GM12878 (cell line): ENCODE data around the gene TMEM63C. TPM values are rescaled to one million over a fixed set of nuclear protein-coding genes. Genes with fewer than 3 reads are reported as not detected.

Experiments
- ATAC-seq: fragments of 200-7000 bp; cut with Tn5 transposase; 3 replicates; pipeline ENCODE4 v1.9.1; 2020; ENCODE audit warnings: mild to moderate bottlenecking, moderate library complexity
- BruUV-seq: library from RNA; stranded (reverse); fragments of 400-500 nt; replicated peaks from 2 replicates; lab custom pipeline; 2021; lab: Mats Ljungman, UMichigan
- CTCF ChIA-PET: fragments of 300-600 bp; sonication (Branson Sonifier 250); formaldehyde crosslinking; extraction: SDS; loops from one replicate; lab custom pipeline; 2021; ENCODE audit warnings: inconsistent platforms; lab: Yijun Ruan, JAX
- POLR2A ChIA-PET: fragments of 350-600 bp; formaldehyde crosslinking; extraction: SDS; loops from one replicate; lab custom pipeline; 2021; ENCODE audit warnings: inconsistent platforms; lab: Charles Lee
- RAD21 ChIA-PET: fragments of 300-600 bp; sonication (Branson Sonifier 250); formaldehyde crosslinking; loops from one replicate; lab custom pipeline; 2023; ENCODE audit warnings: antibody characterized with exemption; ENCODE audit not compliant: unreplicated experiment; lab: Charles Lee
- SMC1A ChIA-PET: fragments of 300-600 bp; sonication (Branson Sonifier 250); formaldehyde crosslinking; loops from one replicate; lab custom pipeline; 2023; ENCODE audit not compliant: unreplicated experiment, uncharacterized antibody; lab: Charles Lee
- DNase-seq: peaks from one replicate; pipeline ENCODE4 v3.0.0-alpha.2; 2011; ENCODE audit warnings: low read depth, low spot score
- FAIRE-seq: peaks from 3 replicates; lab custom pipeline; 2011; peaks lifted over from hg19 to GRCh38; lab: Jason Lieb, UNC
- H2AFZ ChIP-seq: 2 replicates; pipeline ENCODE4 v1.6.0; 2011; ENCODE audit warnings: low read depth, low read length, control low read depth; ENCODE audit not compliant: control insufficient read depth
- H3K27ac ChIP-seq: 2 replicates; pipeline ENCODE4 v1.5.1; 2011; ENCODE audit warnings: control low read depth; ENCODE audit not compliant: control insufficient read depth, insufficient read depth
- H3K27me3 ChIP-seq, 2 experiments: replicated peaks in 1 of 2; 2 replicates each; pipeline versions ENCODE4 v1.6.0 to v1.6.1; 2011; ENCODE audit warnings: low read length in 1 of 2; ENCODE audit not compliant: control insufficient read depth in 2 of 2, insufficient read depth in 2 of 2
- H3K36me3 ChIP-seq, 2 experiments: 2 replicates each; pipeline ENCODE4 v1.5.1; 2011; ENCODE audit warnings: low read length in 1 of 2; ENCODE audit not compliant: control insufficient read depth in 2 of 2, insufficient read depth in 2 of 2
- H3K4me1 ChIP-seq: 2 replicates; pipeline ENCODE4 v1.6.1; 2011; ENCODE audit warnings: mild to moderate bottlenecking, low read length, moderate library complexity, mixed read lengths; ENCODE audit not compliant: control insufficient read depth, insufficient read depth
- H3K4me2 ChIP-seq: 2 replicates; pipeline ENCODE4 v1.6.0; 2011; ENCODE audit warnings: control low read depth; ENCODE audit not compliant: control insufficient read depth, insufficient read depth
- H3K4me3 ChIP-seq: fragments of 200-600 bp; sonication (generic); 2 replicates; pipeline ENCODE4 v1.5.1; 2016
- H3K79me2 ChIP-seq: 2 replicates; pipeline ENCODE4 v1.6.0; 2011; ENCODE audit warnings: low read length; ENCODE audit not compliant: control insufficient read depth, insufficient read depth
- H3K9ac ChIP-seq: 2 replicates; pipeline ENCODE4 v1.8.0; 2011; ENCODE audit warnings: low read length, control low read depth, mixed read lengths; ENCODE audit not compliant: control insufficient read depth, insufficient read depth
- H3K9me3 ChIP-seq: replicated peaks from 3 replicates; pipeline ENCODE4 v1.5.1; 2011; ENCODE audit warnings: mild to moderate bottlenecking, low read length; ENCODE audit not compliant: control insufficient read depth, insufficient read depth
- H4K20me1 ChIP-seq: 2 replicates; pipeline ENCODE4 v1.6.0; 2011; ENCODE audit not compliant: control insufficient read depth, insufficient read depth
- CHD1 ChIP-seq: IDR thresholded peaks from 2 replicates; pipeline ENCODE4 v1.6.1; 2012; ENCODE audit warnings: low read depth, low read length, improper control_type of control experiment
- DPF2 ChIP-seq: fragments of 450-650 bp; IDR thresholded peaks from 2 replicates; pipeline ENCODE4 v1.6.1; 2017; ENCODE audit warnings: mild to moderate bottlenecking
- EGR1 ChIP-seq, 2 experiments: IDR thresholded peaks; 1 replicate in 1 of 2; 2 replicates in 1 of 2; pipeline ENCODE4 v1.6.1; 2011 to 2012; ENCODE audit warnings: low read depth in 2 of 2, low read length in 2 of 2, borderline replicate concordance in 1 of 2, mild to moderate bottlenecking in 1 of 2, moderate library complexity in 1 of 2
- ETV6 ChIP-seq, 2 experiments: fragments of 450-650 bp in 1 of 2; IDR thresholded peaks in 1 of 2; conservative IDR thresholded peaks in 1 of 2; 2 replicates each; pipeline ENCODE4 v1.6.1; 2014; ENCODE audit warnings: antibody characterized with exemption in 1 of 2, borderline replicate concordance in 1 of 2, low read depth in 1 of 2, mild to moderate bottlenecking in 1 of 2, moderate library complexity in 1 of 2
- MTA2 ChIP-seq: fragments of 450-650 bp; IDR thresholded peaks from 2 replicates; pipeline ENCODE4 v1.6.1; 2016; ENCODE audit warnings: low read depth, mild to moderate bottlenecking, moderate library complexity
- PAX5 ChIP-seq: IDR thresholded peaks from 2 replicates; pipeline ENCODE4 v1.6.1; 2011; ENCODE audit warnings: low read depth, low read length, borderline replicate concordance
- RAD51 ChIP-seq: fragments of 450-650 bp; IDR thresholded peaks from 2 replicates; pipeline ENCODE4 v1.6.1; 2016; ENCODE audit warnings: moderate library complexity, mild to moderate bottlenecking, inconsistent platforms
- RBBP5 ChIP-seq: fragments of 200-600 bp; sonication (generic); conservative IDR thresholded peaks from 2 replicates; pipeline ENCODE4 v1.6.1; 2016
- SMC3 ChIP-seq: IDR thresholded peaks from 2 replicates; pipeline ENCODE4 v1.6.1; 2011; ENCODE audit warnings: low read length, improper control_type of control experiment, borderline replicate concordance
- TCF12 ChIP-seq: IDR thresholded peaks from 2 replicates; pipeline ENCODE4 v1.6.1; 2011; ENCODE audit warnings: low read depth, mild to moderate bottlenecking, low read length
- WGBS: methylation state at CpG from one replicate; pipeline ENCODE4 v1.1.6; 2016; ENCODE audit warnings: low lambda C conversion rate; ENCODE audit not compliant: insufficient replicate concordance, insufficient coverage; ENCODE audit errors: missing lambda C conversion rate; 5-methylcytosine and 5-hydroxymethylcytosine counted together
- in situ Hi-C: fragments of 300-500 bp; cut with MboI; formaldehyde crosslinking; loops from 9 replicates; pipeline ENCODE4 v1.14.3; 2018; ENCODE audit warnings: mixed read lengths
- intact Hi-C: fragments of 100-400 bp; cut with micrococcal nuclease; formaldehyde crosslinking; loops from one replicate; pipeline ENCODE4 v1.14.2; 2022; ENCODE audit not compliant: unreplicated experiment
- polyA plus RNA-seq, 11 experiments: library from polyadenylated mRNA; depleted of rRNA in 4 of 11; unstranded in 6 of 11; stranded (reverse) in 5 of 11; fragments of >200 nt; fragmentation: Nextera tagmentation in 4 of 11; fragmentation: Illumina TruSeq in 1 of 11; extraction: Ambion mirVana in 4 of 11; extraction: Trizol in 1 of 11; gene quantifications; 1 replicate in 1 of 11; 2 replicates in 10 of 11; pipeline versions ENCODE4 v1.2.1 to v1.2.3, GENCODE V29; 2011 to 2016; ENCODE audit warnings: inconsistent platforms in 2 of 11, missing spikeins in 2 of 11, low read depth in 1 of 11
- total RNA-seq, 4 experiments: library from RNA; depleted of rRNA in 3 of 4; stranded (reverse); fragments of >200 nt in 3 of 4; fragmentation: Illumina TruSeq in 1 of 4; extraction: Trizol in 1 of 4; gene quantifications; 2 replicates each; pipeline versions ENCODE4 v1.2.1 to v1.2.3, GENCODE V29; 2013 to 2021
- TF ChIP-seq, protein P1 (sequence below): IDR thresholded peaks from 2 replicates; pipeline ENCODE4 v1.6.1; 2012; ENCODE audit warnings: low read depth, low read length, improper control_type of control experiment
- TF ChIP-seq, protein P2 (sequence below): fragments of 450-650 bp; IDR thresholded peaks from 2 replicates; pipeline ENCODE4 v1.6.1; 2016; ENCODE audit warnings: mild to moderate bottlenecking

TMEM63C gene
- total and polyA plus RNA-seq, 10 of the 15 experiments (the other 5 are each of a cell fraction or from before 2014, with no cell fraction given), result 0.06 to 1.3 (median 0.39) TPM; not detected in 4

DNA sequence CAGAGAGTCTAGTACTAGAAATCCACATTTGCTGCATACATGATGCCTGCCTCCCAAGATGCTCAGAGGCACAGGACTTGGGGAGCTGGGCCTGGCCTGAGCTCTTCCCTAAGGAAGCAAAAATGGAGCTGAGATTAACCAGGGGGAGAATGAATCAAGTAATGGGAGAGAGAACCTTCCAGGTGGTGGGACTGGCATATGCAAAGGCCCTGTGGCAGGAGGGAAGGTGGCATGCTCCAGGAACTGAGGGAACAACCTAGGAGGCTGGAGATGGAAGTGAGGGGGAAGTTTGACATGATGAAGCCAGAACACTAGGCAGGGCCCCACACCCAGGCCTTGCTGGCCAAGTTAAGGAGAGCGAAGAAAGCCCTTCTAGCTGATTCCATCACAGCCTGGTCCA lies 23.3 kb downstream of the TMEM63C start:
- Histone ChIP-seq H3K27me3 (peaks cover 2 to 4% of the 10 kb centered on the region in 2 experiments; a peak in 2 of 4 replicates), H3K36me3 (no peaks in the 10 kb centered on the region), H3K79me2 (no peaks in the 10 kb centered on the region), H3K4me2 (no peak overlapping the region), H3K27ac (no peak overlapping the region), H3K9me3 (no peaks in the 10 kb centered on the region), H3K9ac (no peak overlapping the region), H3K4me3 (no peak overlapping the region), H2AFZ (no peak overlapping the region), H3K4me1 (no peaks in the 10 kb centered on the region), H4K20me1 (no peaks in the 10 kb centered on the region; the same call in 1 of the 2 replicates)
- intact Hi-C loops, result no loop called here
- SMC1A ChIA-PET, result no interaction called here
- CTCF ChIA-PET, result interaction anchor here (2.5 kb wide), 1 partner anchor 8 kb away, joined by 6 read pairs; no protein-coding TSS in a partner anchor
- FAIRE-seq (no peak), ATAC-seq (no peak), DNase-seq (no peak)
- RAD21 ChIA-PET, result no interaction called here
- TF ChIP-seq, protein P1, sequence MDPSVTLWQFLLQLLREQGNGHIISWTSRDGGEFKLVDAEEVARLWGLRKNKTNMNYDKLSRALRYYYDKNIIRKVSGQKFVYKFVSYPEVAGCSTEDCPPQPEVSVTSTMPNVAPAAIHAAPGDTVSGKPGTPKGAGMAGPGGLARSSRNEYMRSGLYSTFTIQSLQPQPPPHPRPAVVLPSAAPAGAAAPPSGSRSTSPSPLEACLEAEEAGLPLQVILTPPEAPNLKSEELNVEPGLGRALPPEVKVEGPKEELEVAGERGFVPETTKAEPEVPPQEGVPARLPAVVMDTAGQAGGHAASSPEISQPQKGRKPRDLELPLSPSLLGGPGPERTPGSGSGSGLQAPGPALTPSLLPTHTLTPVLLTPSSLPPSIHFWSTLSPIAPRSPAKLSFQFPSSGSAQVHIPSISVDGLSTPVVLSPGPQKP, result no peak
- TF ChIP-seq TCF12 (no peak), SMC3 (no peak), ETV6 (conservative IDR thresholded peaks at IDR 0.05 in 1 of 2, IDR thresholded peaks at IDR 0.05 in 1 of 2; ENCODE audit: borderline replicate concordance in 1 of 2, low read depth in 1 of 2) (no peak), PAX5 (no peak), EGR1 (IDR thresholded peaks at IDR 0.05; ENCODE audit: borderline replicate concordance in 1 of 2, low read depth in 2 of 2, low read length in 2 of 2) (no peak), MTA2 (no peak), CHD1 (no peak), DPF2 (no peak), RAD51 (no peak), RBBP5 (no peak)
- TF ChIP-seq, protein P2, sequence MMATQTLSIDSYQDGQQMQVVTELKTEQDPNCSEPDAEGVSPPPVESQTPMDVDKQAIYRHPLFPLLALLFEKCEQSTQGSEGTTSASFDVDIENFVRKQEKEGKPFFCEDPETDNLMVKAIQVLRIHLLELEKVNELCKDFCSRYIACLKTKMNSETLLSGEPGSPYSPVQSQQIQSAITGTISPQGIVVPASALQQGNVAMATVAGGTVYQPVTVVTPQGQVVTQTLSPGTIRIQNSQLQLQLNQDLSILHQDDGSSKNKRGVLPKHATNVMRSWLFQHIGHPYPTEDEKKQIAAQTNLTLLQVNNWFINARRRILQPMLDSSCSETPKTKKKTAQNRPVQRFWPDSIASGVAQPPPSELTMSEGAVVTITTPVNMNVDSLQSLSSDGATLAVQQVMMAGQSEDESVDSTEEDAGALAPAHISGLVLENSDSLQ, result no peak
- POLR2A ChIA-PET, result interaction anchor here (0.5 kb wide), 1 partner anchor 17 kb away, joined by 4 read pairs; no protein-coding TSS in a partner anchor
- in situ Hi-C loops, result no loop called here
- BruUV-seq, result no TSS peak
- WGBS, result 14% methylated on average over 1 of the region's 1 CpG
